ENCODE measurements around the gene TBRG4.
A peak's percentile ranks its signal among the peaks of the same experiment; 100 is the strongest.

The TBRG4 gene

DNA sequence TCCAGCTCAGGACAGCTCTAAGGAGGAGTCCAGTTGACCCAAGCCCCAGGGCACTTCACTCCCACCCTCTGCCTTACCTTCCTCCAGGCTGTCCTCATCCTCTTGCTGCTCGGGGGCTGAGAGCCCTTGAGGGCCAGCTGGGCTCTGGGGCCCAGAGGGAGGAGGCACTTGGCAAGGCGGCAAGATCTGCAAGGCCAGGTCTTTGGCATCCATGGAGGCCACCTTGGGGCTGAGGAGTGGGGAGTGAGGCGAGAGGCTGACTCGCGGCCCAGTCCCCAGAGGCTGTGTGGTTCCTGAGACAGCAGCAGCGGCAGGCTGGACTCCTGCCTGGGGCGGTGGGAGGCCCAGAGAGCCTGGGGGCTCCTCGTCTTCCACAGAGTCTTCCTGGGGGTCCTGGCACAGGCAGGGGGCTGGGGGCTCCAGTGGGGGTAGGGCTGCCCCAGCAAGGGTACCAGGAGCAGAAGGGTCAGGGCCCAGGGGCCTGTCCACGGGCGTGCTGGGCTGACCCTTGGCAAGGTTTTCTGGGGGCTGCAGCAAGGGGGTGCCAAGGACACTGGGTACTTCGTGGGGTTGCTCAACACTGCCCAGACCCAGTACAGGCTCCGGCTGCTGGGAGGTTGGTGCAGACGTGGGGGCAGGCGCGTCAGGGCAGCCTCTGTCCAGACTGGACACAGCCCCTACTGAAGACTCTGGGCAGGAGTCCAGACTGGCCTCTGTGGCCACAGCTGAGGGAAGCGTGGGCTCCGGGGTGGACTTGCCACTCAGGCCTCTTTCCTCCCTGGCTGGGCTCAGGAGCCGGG lies 29.3 kb downstream of the TBRG4 start:
- no peak overlapping the region for H3K4me2 ChIP-seq (ENCODE audit: low read length)
- no peaks in the 10 kb centered on the region for H4K20me1 ChIP-seq (ENCODE audit: control insufficient read depth, insufficient read depth, low read depth, low read length)
- H3K4me3 ChIP-seq (ENCODE audit: low read length) = no peak overlapping the region
- H3K4me1 ChIP-seq (ENCODE audit: control insufficient read depth, low read length) = no peaks in the 10 kb centered on the region
- peaks cover 3% of the 10 kb centered on the region; the same call in 1 of the 2 replicates for H3K27me3 ChIP-seq (ENCODE audit: control insufficient read depth, low read length)
- no peaks in the 10 kb centered on the region for H3K79me2 ChIP-seq (ENCODE audit: control insufficient read depth, low read length)
- TF ChIP-seq CTCF (IDR thresholded peaks at IDR 0.05; ENCODE audit: low read depth, low read length, poor library complexity, severe bottlenecking) (no peak), EZH2phosphoT487 (IDR thresholded peaks at IDR 0.05; ENCODE audit: borderline replicate concordance, low read length) (no peak)
- peaks cover 4% of the 10 kb centered on the region; the same call in 1 of the 2 replicates for H3K36me3 ChIP-seq (ENCODE audit: control insufficient read depth, low read length)
- no peak overlapping the region for H3K27ac ChIP-seq (ENCODE audit: low read depth, low read length)
- no peaks in the 10 kb centered on the region for H3K9me3 ChIP-seq (ENCODE audit: control insufficient read depth, insufficient read depth, low read length)
- no peaks in the 10 kb centered on the region for H3F3A ChIP-seq (ENCODE audit: control insufficient read depth, insufficient read depth)
- H3K9me2 ChIP-seq (replicated peaks; ENCODE audit: control insufficient read depth, low read length) = no peaks in the 10 kb centered on the region

GRCh38 chr7:45081670-45081974 lies 29.9 kb downstream of the TBRG4 start:
- no peaks in the 10 kb centered on the region for H4K20me1 ChIP-seq (ENCODE audit: control insufficient read depth, insufficient read depth, low read depth, low read length)
- no peak overlapping the region for H3K4me3 ChIP-seq (ENCODE audit: low read length)
- H3K27ac ChIP-seq (ENCODE audit: low read depth, low read length) = no peak overlapping the region
- peaks cover 10% of the 10 kb centered on the region for H3K36me3 ChIP-seq (ENCODE audit: control insufficient read depth, low read length)
- no peaks in the 10 kb centered on the region for H3K4me1 ChIP-seq (ENCODE audit: control insufficient read depth, low read length)
- peaks cover 2% of the 10 kb centered on the region; the same call in 1 of the 2 replicates for H3K27me3 ChIP-seq (ENCODE audit: control insufficient read depth, low read length)
- H3K4me2 ChIP-seq (ENCODE audit: low read length) = no peak overlapping the region
- no peaks in the 10 kb centered on the region for H3K79me2 ChIP-seq (ENCODE audit: control insufficient read depth, low read length)
- no peaks in the 10 kb centered on the region for H3K9me3 ChIP-seq (ENCODE audit: control insufficient read depth, insufficient read depth, low read length)
- no peaks in the 10 kb centered on the region for H3F3A ChIP-seq (ENCODE audit: control insufficient read depth, insufficient read depth)
- TF ChIP-seq CTCF (IDR thresholded peaks at IDR 0.05; ENCODE audit: low read depth, low read length, poor library complexity, severe bottlenecking) (peak; percentile 41), EZH2phosphoT487 (IDR thresholded peaks at IDR 0.05; ENCODE audit: borderline replicate concordance, low read length) (no peak)
- H3K9me2 ChIP-seq (replicated peaks; ENCODE audit: control insufficient read depth, low read length) = no peaks in the 10 kb centered on the region

- Histone ChIP-seq H4K20me1 (ENCODE audit: control insufficient read depth, insufficient read depth, low read depth, low read length) (0 out of 2 replicates have a peak, but pooled peaks cover 3% of the 10 kb centered on the region), H3K9me3 (ENCODE audit: control insufficient read depth, insufficient read depth, low read length) (no peaks in the 10 kb centered on the region), H3K36me3 (ENCODE audit: control insufficient read depth, low read length) (peaks cover 13% of the 10 kb centered on the region), H3K27me3 (ENCODE audit: control insufficient read depth, low read length) (no peaks in the 10 kb centered on the region), H3K4me2 (ENCODE audit: low read length) (no peak overlapping the region), H3K4me3 (ENCODE audit: low read length) (no peak overlapping the region), H3K79me2 (ENCODE audit: control insufficient read depth, low read length) (no peaks in the 10 kb centered on the region), H3K9me2 (replicated peaks; ENCODE audit: control insufficient read depth, low read length) (no peaks in the 10 kb centered on the region), H3K4me1 (ENCODE audit: control insufficient read depth, low read length) (no peaks in the 10 kb centered on the region), H3K27ac (ENCODE audit: low read depth, low read length) (no peak overlapping the region), H3F3A (ENCODE audit: control insufficient read depth, insufficient read depth) (no peaks in the 10 kb centered on the region)
- TF ChIP-seq CTCF (IDR thresholded peaks at IDR 0.05; ENCODE audit: low read depth, low read length, poor library complexity, severe bottlenecking) = no peak
Measured at GRCh38 chr7:45080958-45081669, 30.4 kb downstream of the TBRG4 start.
